Measurements from ENCODE around the gene XRN1.

Gene XRN1

GRCh38 chr3:142259359-142259758 is 188.5 kb downstream of the XRN1 start:
- no peak for DNase-seq

- DNase-seq = no peak
Measured at GRCh38 chr3:142256712-142257333, 191.0 kb downstream of the XRN1 start.

Data from hematopoietic multipotent progenitor cell treated with erythropoietin and hydrocortisone succinate and interleukin-3 and kit ligand, for 4 days (in vitro differentiated cells).